HepG2 (cell line): Measurements from ENCODE around the gene HDLBP. TPM values are rescaled to one million over a fixed set of nuclear protein-coding genes. Genes with fewer than 3 reads are reported as not detected.
A peak's percentile ranks its signal among the peaks of the same experiment; 100 is the strongest.

Experiments
- CREBL2 ChIP-seq: sonication (generic); formaldehyde crosslinking; IDR thresholded peaks from 2 replicates; pipeline ENCODE4 v1.8.1; 2023; ENCODE audit warnings: missing genetic modification reagents, mild to moderate bottlenecking, borderline replicate concordance
- ELF3 ChIP-seq: IDR thresholded peaks from 2 replicates; pipeline ENCODE4 v1.6.1; 2016; ENCODE audit warnings: missing genetic modification reagents, missing compliant biosample characterization
- HDAC2 ChIP-seq: sonication (generic); formaldehyde crosslinking; IDR thresholded peaks from 2 replicates; pipeline ENCODE4 v1.4.0; 2020; ENCODE audit warnings: missing genetic modification reagents
- HNF4A ChIP-seq: sonication (generic); formaldehyde crosslinking; IDR thresholded peaks from 2 replicates; pipeline ENCODE4 v1.4.0; 2020; ENCODE audit warnings: missing genetic modification reagents
- NCOA2 ChIP-seq: sonication (generic); formaldehyde crosslinking; IDR thresholded peaks from 2 replicates; pipeline ENCODE4 v1.8.0; 2022; ENCODE audit warnings: inconsistent platforms
- NFE2L2 ChIP-seq: fragments of 150-350 bp; IDR thresholded peaks from 2 replicates; pipeline ENCODE4 v1.6.1; 2014; ENCODE audit warnings: low read length
- PCBP2 ChIP-seq: fragments of 200-400 bp; formaldehyde crosslinking; optimal IDR thresholded peaks from 2 replicates; pipeline ENCODE3; 2018; ENCODE audit warnings: low read length, low read depth; ENCODE audit not compliant: poor library complexity, severe bottlenecking
- RNF219 ChIP-seq: sonication (generic); formaldehyde crosslinking; IDR thresholded peaks from 2 replicates; pipeline ENCODE4 v1.5.0; 2020; ENCODE audit warnings: mild to moderate bottlenecking, missing genetic modification reagents
- TOE1 ChIP-seq: sonication (generic); formaldehyde crosslinking; IDR thresholded peaks from 2 replicates; pipeline ENCODE4 v1.4.0; 2020; ENCODE audit warnings: mild to moderate bottlenecking, missing genetic modification reagents
- ZC3H13 ChIP-seq: sonication (generic); formaldehyde crosslinking; IDR thresholded peaks from 2 replicates; pipeline ENCODE4 v1.8.1; 2023; ENCODE audit warnings: mild to moderate bottlenecking, missing genetic modification reagents, moderate library complexity
- ZFP1 ChIP-seq: IDR thresholded peaks from 2 replicates; pipeline ENCODE4 v1.6.1; 2016
- ZFP37 ChIP-seq: sonication (generic); formaldehyde crosslinking; IDR thresholded peaks from 2 replicates; pipeline ENCODE4 v1.4.0; 2020; ENCODE audit warnings: missing genetic modification reagents, borderline replicate concordance
- ZKSCAN8 ChIP-seq: IDR thresholded peaks from 2 replicates; pipeline ENCODE4 v1.6.1; 2016; ENCODE audit warnings: borderline replicate concordance, missing genetic modification reagents, missing compliant biosample characterization
- ZNF274 ChIP-seq: sonication (generic); formaldehyde crosslinking; IDR thresholded peaks from 2 replicates; pipeline ENCODE4 v1.5.1; 2020; ENCODE audit warnings: mild to moderate bottlenecking, missing genetic modification reagents
- ZNF317 ChIP-seq: sonication (generic); formaldehyde crosslinking; IDR thresholded peaks from 2 replicates; pipeline ENCODE4 v1.5.0; 2020; ENCODE audit warnings: mild to moderate bottlenecking, missing genetic modification reagents
- ZNF432 ChIP-seq: sonication (generic); formaldehyde crosslinking; IDR thresholded peaks from 2 replicates; pipeline ENCODE4 v1.5.0; 2020; ENCODE audit warnings: missing genetic modification reagents, mild to moderate bottlenecking, borderline replicate concordance
- ZNF605 ChIP-seq: sonication (generic); formaldehyde crosslinking; IDR thresholded peaks from 2 replicates; pipeline ENCODE4 v1.8.0; 2022; ENCODE audit warnings: mild to moderate bottlenecking, missing genetic modification reagents
- polyA plus RNA-seq, 8 experiments: library from polyadenylated mRNA; depleted of rRNA in 3 of 8; stranded (reverse) in 7 of 8; unstranded in 1 of 8; fragments of >200 nt; fragmentation: Illumina TruSeq in 4 of 8; extraction: Trizol in 4 of 8; gene quantifications; 2 replicates each; pipeline versions ENCODE4 v1.2.1 to v1.2.3, GENCODE V29; 2011 to 2016; ENCODE audit warnings: low read depth in 4 of 8, missing spikeins in 1 of 8, mixed read lengths in 1 of 8; ENCODE audit not compliant: insufficient read depth in 1 of 8
- total RNA-seq, 5 experiments: library from RNA; depleted of rRNA; stranded (reverse); fragments of >200 nt; fragmentation: Illumina TruSeq; extraction: Trizol; gene quantifications; 2 replicates each; pipeline ENCODE4 v1.2.3, GENCODE V29; 2016; ENCODE audit warnings: low read depth in 1 of 5
- TF ChIP-seq, protein P1 (sequence below): sonication (generic); formaldehyde crosslinking; IDR thresholded peaks from 2 replicates; pipeline ENCODE4 v1.4.0; 2020; ENCODE audit warnings: missing genetic modification reagents, borderline replicate concordance
- TF ChIP-seq, protein P2 (sequence below): sonication (generic); formaldehyde crosslinking; IDR thresholded peaks from 2 replicates; pipeline ENCODE4 v1.4.0; 2020; ENCODE audit warnings: missing genetic modification reagents, borderline replicate concordance
- TF ChIP-seq, protein P3 (sequence below): sonication (generic); formaldehyde crosslinking; IDR thresholded peaks from 2 replicates; pipeline ENCODE4 v1.4.0; 2020; ENCODE audit warnings: missing genetic modification reagents; ENCODE audit errors: not compliant biosample characterization

The HDLBP gene
- total and polyA plus RNA-seq, 2 of the 13 experiments (the other 11 are each of a cell fraction or from before 2014, with no cell fraction given) = 464 to 707 TPM

DNA sequence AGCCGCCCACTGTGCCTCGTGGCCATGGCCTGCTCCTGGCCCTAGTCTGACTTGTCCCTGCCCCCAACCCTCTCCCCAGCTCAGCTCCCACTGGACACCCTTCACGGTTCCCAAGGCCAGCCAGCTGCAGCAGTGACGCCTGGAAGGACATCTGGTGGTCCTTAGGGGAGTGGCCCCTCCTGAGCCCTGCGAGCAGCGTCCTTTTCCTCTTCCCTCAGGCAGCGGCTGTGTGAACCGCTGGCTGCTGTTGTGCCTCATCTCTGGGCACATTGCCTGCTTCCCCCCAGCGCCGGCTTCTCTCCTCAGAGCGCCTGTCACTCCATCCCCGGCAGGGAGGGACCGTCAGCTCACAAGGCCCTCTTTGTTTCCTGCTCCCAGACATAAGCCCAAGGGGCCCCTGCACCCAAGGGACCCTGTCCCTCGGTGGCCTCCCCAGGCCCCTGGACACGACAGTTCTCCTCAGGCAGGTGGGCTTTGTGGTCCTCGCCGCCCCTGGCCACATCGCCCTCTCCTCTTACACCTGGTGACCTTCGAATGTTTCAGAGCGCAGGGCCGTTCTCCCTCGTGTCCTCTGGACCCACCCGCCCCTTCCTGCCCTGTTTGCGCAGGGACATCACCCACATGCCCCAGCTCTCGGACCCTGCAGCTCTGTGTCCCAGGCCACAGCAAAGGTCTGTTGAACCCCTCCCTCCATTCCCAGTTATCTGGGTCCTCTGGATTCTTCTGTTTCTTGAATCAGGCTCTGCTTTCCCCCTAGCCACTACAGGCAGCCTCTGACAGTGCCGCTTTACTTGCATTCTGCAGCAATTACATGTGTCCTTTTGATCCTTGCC, 91.2 kb downstream of the HDLBP start (continued):
- TF ChIP-seq, protein P1, sequence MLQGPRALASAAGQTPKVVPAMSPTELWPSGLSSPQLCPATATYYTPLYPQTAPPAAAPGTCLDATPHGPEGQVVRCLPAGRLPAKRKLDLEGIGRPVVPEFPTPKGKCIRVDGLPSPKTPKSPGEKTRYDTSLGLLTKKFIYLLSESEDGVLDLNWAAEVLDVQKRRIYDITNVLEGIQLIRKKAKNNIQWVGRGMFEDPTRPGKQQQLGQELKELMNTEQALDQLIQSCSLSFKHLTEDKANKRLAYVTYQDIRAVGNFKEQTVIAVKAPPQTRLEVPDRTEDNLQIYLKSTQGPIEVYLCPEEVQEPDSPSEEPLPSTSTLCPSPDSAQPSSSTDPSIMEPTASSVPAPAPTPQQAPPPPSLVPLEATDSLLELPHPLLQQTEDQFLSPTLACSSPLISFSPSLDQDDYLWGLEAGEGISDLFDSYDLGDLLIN (CRISPR knock-in tag) = no peak
- no peak for TF ChIP-seq PCBP2
- no peak; the same call in 1 of the 2 replicates for TF ChIP-seq ZNF317 (CRISPR knock-in tag)
- peak; percentile 55; the same call in 1 of the 2 replicates for TF ChIP-seq HDAC2 (CRISPR knock-in tag)
- peak; percentile 81 for TF ChIP-seq HNF4A (CRISPR knock-in tag)
- no peak for TF ChIP-seq ZFP37
- TF ChIP-seq, protein P2, sequence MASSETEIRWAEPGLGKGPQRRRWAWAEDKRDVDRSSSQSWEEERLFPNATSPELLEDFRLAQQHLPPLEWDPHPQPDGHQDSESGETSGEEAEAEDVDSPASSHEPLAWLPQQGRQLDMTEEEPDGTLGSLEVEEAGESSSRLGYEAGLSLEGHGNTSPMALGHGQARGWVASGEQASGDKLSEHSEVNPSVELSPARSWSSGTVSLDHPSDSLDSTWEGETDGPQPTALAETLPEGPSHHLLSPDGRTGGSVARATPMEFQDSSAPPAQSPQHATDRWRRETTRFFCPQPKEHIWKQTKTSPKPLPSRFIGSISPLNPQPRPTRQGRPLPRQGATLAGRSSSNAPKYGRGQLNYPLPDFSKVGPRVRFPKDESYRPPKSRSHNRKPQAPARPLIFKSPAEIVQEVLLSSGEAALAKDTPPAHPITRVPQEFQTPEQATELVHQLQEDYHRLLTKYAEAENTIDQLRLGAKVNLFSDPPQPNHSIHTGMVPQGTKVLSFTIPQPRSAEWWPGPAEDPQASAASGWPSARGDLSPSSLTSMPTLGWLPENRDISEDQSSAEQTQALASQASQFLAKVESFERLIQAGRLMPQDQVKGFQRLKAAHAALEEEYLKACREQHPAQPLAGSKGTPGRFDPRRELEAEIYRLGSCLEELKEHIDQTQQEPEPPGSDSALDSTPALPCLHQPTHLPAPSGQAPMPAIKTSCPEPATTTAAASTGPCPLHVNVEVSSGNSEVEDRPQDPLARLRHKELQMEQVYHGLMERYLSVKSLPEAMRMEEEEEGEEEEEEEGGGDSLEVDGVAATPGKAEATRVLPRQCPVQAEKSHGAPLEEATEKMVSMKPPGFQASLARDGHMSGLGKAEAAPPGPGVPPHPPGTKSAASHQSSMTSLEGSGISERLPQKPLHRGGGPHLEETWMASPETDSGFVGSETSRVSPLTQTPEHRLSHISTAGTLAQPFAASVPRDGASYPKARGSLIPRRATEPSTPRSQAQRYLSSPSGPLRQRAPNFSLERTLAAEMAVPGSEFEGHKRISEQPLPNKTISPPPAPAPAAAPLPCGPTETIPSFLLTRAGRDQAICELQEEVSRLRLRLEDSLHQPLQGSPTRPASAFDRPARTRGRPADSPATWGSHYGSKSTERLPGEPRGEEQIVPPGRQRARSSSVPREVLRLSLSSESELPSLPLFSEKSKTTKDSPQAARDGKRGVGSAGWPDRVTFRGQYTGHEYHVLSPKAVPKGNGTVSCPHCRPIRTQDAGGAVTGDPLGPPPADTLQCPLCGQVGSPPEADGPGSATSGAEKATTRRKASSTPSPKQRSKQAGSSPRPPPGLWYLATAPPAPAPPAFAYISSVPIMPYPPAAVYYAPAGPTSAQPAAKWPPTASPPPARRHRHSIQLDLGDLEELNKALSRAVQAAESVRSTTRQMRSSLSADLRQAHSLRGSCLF (CRISPR knock-in tag) = no peak
- TF ChIP-seq ZC3H13 = peak; percentile 74
- 0 out of 2 replicates have a peak, but pooled peaks have one; percentile 4 for TF ChIP-seq ZKSCAN8
- peak; percentile 72; the same call in 1 of the 2 replicates for TF ChIP-seq ZNF274 (CRISPR knock-in tag)
- TF ChIP-seq ZFP1 (CRISPR knock-in tag) = no peak
- no peak for TF ChIP-seq TOE1 (CRISPR knock-in tag)
- TF ChIP-seq ZNF605 (CRISPR knock-in tag) = no peak; the same call in 1 of the 2 replicates
- TF ChIP-seq, protein P3, sequence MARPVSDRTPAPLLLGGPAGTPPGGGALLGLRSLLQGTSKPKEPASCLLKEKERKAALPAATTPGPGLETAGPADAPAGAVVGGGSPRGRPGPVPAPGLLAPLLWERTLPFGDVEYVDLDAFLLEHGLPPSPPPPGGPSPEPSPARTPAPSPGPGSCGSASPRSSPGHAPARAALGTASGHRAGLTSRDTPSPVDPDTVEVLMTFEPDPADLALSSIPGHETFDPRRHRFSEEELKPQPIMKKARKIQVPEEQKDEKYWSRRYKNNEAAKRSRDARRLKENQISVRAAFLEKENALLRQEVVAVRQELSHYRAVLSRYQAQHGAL = no peak
- peak; percentile 54 for TF ChIP-seq NCOA2 (CRISPR knock-in tag)
- TF ChIP-seq RNF219 = no peak
- TF ChIP-seq NFE2L2 = no peak
- TF ChIP-seq CREBL2 = 0 out of 2 replicates have a peak, but pooled peaks have one; percentile 50
- TF ChIP-seq ZNF432 (CRISPR knock-in tag) = no peak
- TF ChIP-seq ELF3 = no peak
